SH-SY5Y (cell line): ENCODE data around the gene NCAN.

Experiments used
- GATA2 ChIP-seq: IDR thresholded peaks from 2 replicates; pipeline ENCODE4 v1.6.1; 2011; ENCODE audit warnings: mild to moderate bottlenecking, low read depth, low read length
- GATA3 ChIP-seq: IDR thresholded peaks from 2 replicates; pipeline ENCODE4 v1.6.1; 2011; ENCODE audit warnings: low read depth, mild to moderate bottlenecking, low read length, moderate library complexity

- TF ChIP-seq GATA2: no peak
- TF ChIP-seq GATA3: no peak
These were observed 9.8 kb upstream of the NCAN start for GRCh38 chr19:19201697-19202630.
